Lower lobe of right lung (tissue), 2 donors: ENCODE measurements around the gene NCKAP5. TPM values are rescaled to one million over a fixed set of nuclear protein-coding genes. Genes with fewer than 3 reads are reported as not detected.

ENCODE experiments used
- ATAC-seq, 2 donors: fragments of 200-7000 bp; cut with Tn5 transposase; one replicate each; pipeline ENCODE4 v1.9.1; 2020 to 2022; ENCODE audit warnings: mild to moderate bottlenecking in 2 of 2, moderate library complexity in 2 of 2
- DNase-seq: peaks from one replicate; pipeline ENCODE4 v3.0.0-alpha.2; 2020
- H3K27ac ChIP-seq: fragments of 200-600 bp; one replicate; pipeline ENCODE4 v1.8.0; 2022
- H3K27me3 ChIP-seq: fragments of 200-600 bp; one replicate; pipeline ENCODE4 v1.8.0; 2022; ENCODE audit warnings: low read depth
- H3K36me3 ChIP-seq: fragments of 200-600 bp; one replicate; pipeline ENCODE4 v1.8.0; 2022; ENCODE audit warnings: mild to moderate bottlenecking
- H3K4me1 ChIP-seq: fragments of 200-600 bp; one replicate; pipeline ENCODE4 v1.8.0; 2022
- H3K4me3 ChIP-seq: fragments of 200-600 bp; one replicate; pipeline ENCODE4 v1.8.0; 2022; ENCODE audit warnings: mild to moderate bottlenecking
- H3K9me3 ChIP-seq: fragments of 200-600 bp; one replicate; pipeline ENCODE4 v1.8.0; 2022
- CTCF ChIP-seq: fragments of 200-600 bp; IDR thresholded peaks from one replicate; pipeline ENCODE4 v1.8.0; 2022; ENCODE audit warnings: antibody characterized with exemption, mild to moderate bottlenecking
- intact Hi-C: fragments of 100-400 bp; cut with DNase I; formaldehyde crosslinking; loops from one replicate; pipeline ENCODE4 v1.11.0; 2022
- total RNA-seq: library from RNA; stranded (reverse); fragmentation: NEBNext Ultra II Directional; extraction: Animal tissue kit (Norgen Biotek cat#: 25700); gene quantifications from one replicate; pipeline ENCODE4 v1.2.1, GENCODE V29; 2021
- donor health status: DM: no; HTN: yes; CAD: no; lungs with severe emphysema.

NCKAP5 gene
- total RNA-seq, 1 donor from 2014 or later: 34.6 TPM

- Histone ChIP-seq H3K9me3 (no peaks in the 10 kb centered on the region), H3K36me3 (no peaks in the 10 kb centered on the region), H3K27me3 (no peaks in the 10 kb centered on the region), H3K4me3 (no peak overlapping the region), H3K4me1 (no peaks in the 10 kb centered on the region), H3K27ac (no peak overlapping the region)
- intact Hi-C loops: no loop called here
- no peak for ATAC-seq
- no peak for DNase-seq
- TF ChIP-seq CTCF: no peak
Observed at GRCh38 chr2:133344849-133345248, 223.4 kb downstream of the NCKAP5 start.

- no peaks in the 10 kb centered on the region for H3K4me1 ChIP-seq
- DNase-seq: no peak
- TF ChIP-seq CTCF: no peak
- intact Hi-C loops: no loop called here
- H3K4me3 ChIP-seq: no peak overlapping the region
- no peaks in the 10 kb centered on the region for H3K9me3 ChIP-seq
- H3K27me3 ChIP-seq: no peaks in the 10 kb centered on the region
- no peak for ATAC-seq
- H3K27ac ChIP-seq: no peak overlapping the region
- H3K36me3 ChIP-seq: no peaks in the 10 kb centered on the region
Observed at GRCh38 chr2:133343018-133343352, 225.3 kb downstream of the NCKAP5 start.

GRCh38 chr2:133342286-133343017 lies 225.8 kb downstream of the NCKAP5 start:
- Histone ChIP-seq H3K36me3 (no peaks in the 10 kb centered on the region), H3K27me3 (no peaks in the 10 kb centered on the region), H3K4me3 (no peak overlapping the region), H3K4me1 (no peaks in the 10 kb centered on the region), H3K9me3 (no peaks in the 10 kb centered on the region), H3K27ac (no peak overlapping the region)
- TF ChIP-seq CTCF: no peak
- ATAC-seq (no peak), DNase-seq (no peak)
- intact Hi-C loops: no loop called here

GRCh38 chr2:133341575-133341974 lies 226.7 kb downstream of the NCKAP5 start:
- no peaks in the 10 kb centered on the region for H3K9me3 ChIP-seq
- no peaks in the 10 kb centered on the region for H3K4me1 ChIP-seq
- no peak for TF ChIP-seq CTCF
- intact Hi-C loops: no loop called here
- H3K4me3 ChIP-seq: no peak overlapping the region
- H3K36me3 ChIP-seq: no peaks in the 10 kb centered on the region
- H3K27ac ChIP-seq: no peak overlapping the region
- DNase-seq: no peak
- ATAC-seq: no peak
- H3K27me3 ChIP-seq: no peaks in the 10 kb centered on the region

- H3K4me3 ChIP-seq: no peak overlapping the region
- no peak for TF ChIP-seq CTCF
- no peaks in the 10 kb centered on the region for H3K4me1 ChIP-seq
- intact Hi-C loops: no loop called here
- no peaks in the 10 kb centered on the region for H3K36me3 ChIP-seq
- no peak for DNase-seq
- no peaks in the 10 kb centered on the region for H3K9me3 ChIP-seq
- no peak for ATAC-seq
- no peak overlapping the region for H3K27ac ChIP-seq
- no peaks in the 10 kb centered on the region for H3K27me3 ChIP-seq
Observed at GRCh38 chr2:133338224-133338623, 230.0 kb downstream of the NCKAP5 start.
